ENCODE results near the gene MAPK9.
A peak's percentile ranks its signal among the peaks of the same experiment; 100 is the strongest.

The MAPK9 gene

GRCh38 chr5:180324601-180324950 is 32.7 kb upstream of the MAPK9 start:
- no peak for DNase-seq

- no peak for DNase-seq
These were observed 32.2 kb upstream of the MAPK9 start for GRCh38 chr5:180323941-180324600.

GRCh38 chr5:180323160-180323559 is 31.3 kb upstream of the MAPK9 start:
- no peak for DNase-seq

GRCh38 chr5:180318456-180319089 is 26.7 kb upstream of the MAPK9 start:
- DNase-seq: no peak

GRCh38 chr5:180316586-180316985 is 24.7 kb upstream of the MAPK9 start:
- DNase-seq: no peak

- DNase-seq: peak; percentile 68
These were observed 23.9 kb upstream of the MAPK9 start for GRCh38 chr5:180315762-180316212.

GRCh38 chr5:180313677-180314505 is 22.0 kb upstream of the MAPK9 start:
- no peak for DNase-seq

GRCh38 chr5:180311216-180311615 is 19.3 kb upstream of the MAPK9 start:
- DNase-seq: no peak

GRCh38 chr5:180306796-180307195 is 14.9 kb upstream of the MAPK9 start:
- no peak for DNase-seq

- no peak for DNase-seq
These were observed 13.6 kb upstream of the MAPK9 start for GRCh38 chr5:180305481-180305880.

- no peak for DNase-seq
These were observed 12.8 kb upstream of the MAPK9 start for GRCh38 chr5:180304431-180305375.

GRCh38 chr5:180304016-180304292 is 12.1 kb upstream of the MAPK9 start:
- no peak for DNase-seq

- DNase-seq: no peak
These were observed 11.5 kb upstream of the MAPK9 start for GRCh38 chr5:180303226-180304015.

- no peak for DNase-seq
These were observed 10.4 kb upstream of the MAPK9 start for GRCh38 chr5:180302256-180302655.

- DNase-seq: peak; percentile 30
These were observed 9.4 kb upstream of the MAPK9 start for GRCh38 chr5:180301253-180301652.

- DNase-seq: peak; percentile 29
These were observed 7.6 kb upstream of the MAPK9 start for GRCh38 chr5:180299526-180299925.

- peak; percentile 32 for DNase-seq
These were observed 7.1 kb upstream of the MAPK9 start for GRCh38 chr5:180299014-180299413.

- no peak for DNase-seq
These were observed 5.9 kb upstream of the MAPK9 start for GRCh38 chr5:180297587-180298282.

GRCh38 chr5:180296771-180297170 is 4.9 kb upstream of the MAPK9 start:
- no peak for DNase-seq

GRCh38 chr5:180294913-180295555 is 3.2 kb upstream of the MAPK9 start:
- DNase-seq: no peak

GRCh38 chr5:180294411-180294810 is 2.5 kb upstream of the MAPK9 start:
- DNase-seq: no peak

Data from islet precursor cell (in vitro differentiated cells).